Measurements from ENCODE around the gene GCN1.
"Not testable (repeated sequence)": the region's sequence is repeated elsewhere in the genome, so short reads cannot be mapped to it uniquely, and the experiment has no call there.

GCN1 gene

DNA sequence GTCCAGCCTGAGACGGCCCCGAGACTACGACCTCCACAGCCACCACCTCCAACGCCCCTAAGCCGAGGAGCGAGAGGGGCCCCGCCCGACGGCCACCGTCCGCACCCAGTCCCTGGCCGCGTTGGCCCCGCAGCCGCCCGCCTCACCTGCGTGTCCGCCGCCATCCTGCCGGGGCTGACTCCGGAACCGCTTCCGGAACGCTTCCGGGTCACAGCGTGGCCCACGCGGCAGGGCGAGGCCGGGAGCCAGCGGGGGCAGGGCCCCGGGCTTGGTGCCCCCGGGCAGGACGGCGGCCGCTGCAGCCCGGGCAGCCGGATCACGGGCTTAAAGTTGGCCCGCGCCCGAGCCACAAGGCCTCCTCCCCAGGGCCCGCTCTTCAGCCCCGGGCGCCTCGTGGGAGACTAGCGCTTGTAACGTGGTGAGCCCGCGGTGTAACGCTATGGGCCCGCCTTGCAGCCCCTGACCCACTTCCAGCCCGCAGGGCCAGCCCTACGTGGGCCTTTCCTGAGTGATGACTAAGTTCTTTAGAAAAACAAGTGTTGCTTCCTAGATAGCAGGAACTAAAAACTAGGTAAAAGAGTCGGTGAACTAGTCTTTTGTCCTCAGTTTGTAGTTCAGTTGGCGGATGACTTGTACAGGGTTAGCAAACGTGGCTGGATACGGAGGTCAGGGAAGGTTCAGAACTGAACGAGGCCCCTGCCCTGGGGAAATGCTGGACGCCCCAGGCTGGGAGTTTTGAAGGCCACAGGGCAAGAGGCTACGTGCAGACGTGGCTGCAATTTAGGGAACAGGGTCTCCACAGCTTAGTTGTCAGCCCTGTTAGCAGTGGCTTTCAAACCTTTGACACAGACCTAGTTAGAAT lies at the start of gene GCN1:
Gene GCN1 (minus strand): TSS at position 182 of the 862 bp plus-strand sequence. CDS start 18 bp downstream, at position 164.
- peak; percentile 68 to 78 for DNase-seq

- DNase-seq: no peak
Observed at GRCh38 chr12:120242971-120243699, 48.6 kb upstream of the GCN1 start.

DNA sequence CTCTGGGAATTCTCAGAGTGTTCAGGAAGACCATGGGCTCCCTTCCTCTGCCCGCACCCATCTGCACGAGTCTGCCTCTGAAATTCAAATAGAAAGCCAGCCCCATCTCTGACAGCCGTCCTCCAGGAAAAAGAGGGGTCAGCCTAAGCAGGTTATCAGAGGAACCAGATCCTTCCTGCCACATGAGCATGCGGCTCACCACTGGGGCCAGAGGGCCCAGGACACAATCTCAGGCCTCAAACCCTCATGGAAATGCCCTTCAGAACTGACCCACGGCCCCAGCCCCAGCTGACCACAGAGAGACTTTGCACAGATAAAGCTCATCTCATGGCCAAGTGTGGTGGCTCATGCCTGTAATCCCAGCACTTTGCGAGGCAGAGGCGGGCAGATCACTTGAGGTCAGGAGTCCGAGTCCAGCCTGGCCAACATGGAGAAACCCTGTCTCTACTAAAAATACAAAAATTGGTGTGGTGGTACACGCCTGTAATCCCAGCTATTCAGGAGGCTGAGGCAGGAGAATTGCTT lies 47.8 kb upstream of the GCN1 start:
- DNase-seq: no peak

DNA sequence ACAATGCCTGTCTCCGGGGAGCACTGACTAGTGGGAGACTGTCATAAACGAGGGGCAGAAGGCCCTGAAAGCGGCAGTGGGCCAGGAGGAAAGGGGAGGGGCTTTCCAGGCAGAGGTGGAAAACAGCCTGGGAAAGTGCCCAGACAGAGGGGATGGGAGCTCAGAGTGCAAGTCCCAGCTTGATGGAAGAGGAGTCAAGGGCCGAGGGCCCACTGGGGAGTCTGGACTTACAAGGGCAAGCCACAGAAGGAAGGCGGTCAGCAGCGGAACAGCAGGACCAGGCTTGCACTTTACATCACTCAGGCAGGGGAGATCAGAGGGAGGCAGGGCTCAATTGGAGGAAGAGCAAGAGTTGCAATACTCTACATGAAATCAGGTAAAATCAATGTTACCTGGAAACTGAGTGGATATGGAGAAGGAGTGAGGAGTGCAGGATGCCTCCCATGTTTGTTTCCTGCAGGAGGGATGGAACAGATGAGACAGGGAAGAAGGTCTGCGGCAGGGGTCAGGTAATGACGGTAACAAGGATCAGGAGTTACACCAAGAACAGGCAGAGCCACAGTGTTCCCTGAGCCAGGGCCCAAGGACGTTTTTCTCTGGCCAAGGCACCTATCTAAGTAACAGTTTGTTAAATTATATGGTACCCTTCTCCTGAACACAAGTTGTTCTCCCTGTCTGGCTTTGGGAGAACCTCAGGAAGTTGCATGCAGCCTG lies 47.2 kb upstream of the GCN1 start:
- no peak for DNase-seq

- no peak for DNase-seq
Observed at GRCh38 chr12:120240495-120240833, 45.9 kb upstream of the GCN1 start.

DNA sequence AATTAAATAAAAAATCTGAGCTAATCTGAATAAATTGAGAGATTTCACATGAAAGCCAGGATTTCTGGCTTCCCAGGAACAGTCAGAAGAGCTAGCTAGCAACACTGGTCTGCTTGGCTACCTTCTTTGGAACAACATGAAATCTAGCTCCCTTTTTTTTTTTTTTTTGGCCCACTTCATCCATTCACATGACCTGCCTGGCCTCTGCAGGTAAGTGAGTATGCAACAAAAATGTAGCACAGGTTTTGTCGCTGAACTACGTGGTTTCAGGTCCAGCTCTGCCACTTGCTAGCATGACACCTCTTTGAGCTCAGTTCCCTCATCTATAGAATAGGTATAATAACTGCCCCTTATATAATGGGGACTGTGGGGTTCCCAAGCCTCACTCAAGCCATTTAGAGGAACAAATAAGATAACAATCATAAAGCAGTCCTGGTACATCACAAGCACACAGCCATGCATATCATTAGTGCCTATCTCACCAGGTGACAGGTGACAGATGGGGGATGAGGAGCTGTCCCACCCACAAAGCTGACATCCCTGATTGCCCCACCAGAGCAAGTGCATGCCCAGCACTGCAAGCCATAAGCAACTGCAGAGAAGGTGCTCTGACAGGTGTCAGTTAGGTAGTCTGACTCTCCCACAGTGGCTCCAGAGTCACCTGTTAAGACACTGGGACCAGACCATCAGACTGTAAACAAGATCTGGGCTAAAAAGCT lies 45.4 kb upstream of the GCN1 start:
- DNase-seq: no peak

GRCh38 chr12:120238839-120239445 lies 44.4 kb upstream of the GCN1 start:
- no peak for DNase-seq

DNA sequence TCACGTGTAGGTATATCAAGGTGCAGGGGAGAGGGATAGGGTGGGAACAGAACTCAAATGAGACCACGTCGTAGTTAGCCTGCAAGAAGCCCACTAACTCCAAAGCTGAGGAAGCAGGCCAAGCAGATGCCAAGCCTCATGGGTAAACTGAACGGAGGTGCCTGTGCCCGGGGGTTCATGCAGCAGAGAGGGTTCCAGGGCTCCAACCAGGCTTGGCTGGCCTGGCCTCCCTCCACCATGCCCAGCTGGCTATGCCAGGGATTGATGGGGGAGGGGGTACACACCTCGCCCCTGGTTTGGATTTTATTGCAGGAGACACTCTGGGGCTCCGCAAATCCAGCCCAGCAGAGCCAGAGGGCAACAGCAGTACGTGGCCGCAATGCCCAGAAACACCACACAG lies 43.7 kb upstream of the GCN1 start:
- no peak for DNase-seq

DNA sequence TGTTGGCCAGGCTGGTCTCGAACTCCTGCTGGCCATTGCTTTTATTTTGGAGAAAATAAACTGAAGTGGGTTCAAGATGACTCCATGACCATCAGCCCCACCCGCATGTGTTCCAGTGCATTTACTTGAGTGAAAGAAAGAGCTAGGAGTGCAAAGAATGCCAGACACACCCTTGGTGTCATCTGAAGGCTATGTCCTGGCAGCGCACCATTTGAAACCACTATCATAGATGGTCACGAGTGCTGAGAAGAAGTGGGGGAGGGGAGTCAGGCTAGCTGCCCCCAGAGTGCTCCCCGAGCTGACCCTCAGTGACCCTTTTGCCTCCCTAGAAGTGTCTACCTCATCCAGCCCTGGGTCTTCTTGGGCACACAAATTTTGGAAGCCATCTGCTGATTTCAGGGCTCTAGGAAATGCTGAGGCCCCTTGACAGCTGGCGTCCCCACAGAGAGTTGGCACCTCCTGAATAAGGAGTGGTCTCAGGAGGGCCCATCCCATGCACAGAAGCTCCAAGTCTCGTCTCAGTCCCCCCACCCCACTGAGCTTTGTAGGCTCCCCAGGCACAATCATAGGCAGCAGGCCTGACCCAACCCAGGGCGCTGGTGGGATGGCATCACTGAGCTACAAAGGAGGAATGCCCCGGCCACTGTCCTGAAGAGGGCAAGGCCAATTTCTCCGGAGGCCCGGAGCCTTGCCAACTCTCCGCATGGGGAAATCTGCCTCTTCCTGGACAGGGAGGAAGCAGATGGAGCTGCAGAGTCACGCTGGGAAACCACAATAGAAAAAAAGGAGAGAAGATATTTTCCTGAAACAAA lies 43.1 kb upstream of the GCN1 start:
- peak; percentile 87 to 91 for DNase-seq

- DNase-seq: not testable (repeated sequence)
Observed at GRCh38 chr12:120236809-120237208, 42.3 kb upstream of the GCN1 start.

DNA sequence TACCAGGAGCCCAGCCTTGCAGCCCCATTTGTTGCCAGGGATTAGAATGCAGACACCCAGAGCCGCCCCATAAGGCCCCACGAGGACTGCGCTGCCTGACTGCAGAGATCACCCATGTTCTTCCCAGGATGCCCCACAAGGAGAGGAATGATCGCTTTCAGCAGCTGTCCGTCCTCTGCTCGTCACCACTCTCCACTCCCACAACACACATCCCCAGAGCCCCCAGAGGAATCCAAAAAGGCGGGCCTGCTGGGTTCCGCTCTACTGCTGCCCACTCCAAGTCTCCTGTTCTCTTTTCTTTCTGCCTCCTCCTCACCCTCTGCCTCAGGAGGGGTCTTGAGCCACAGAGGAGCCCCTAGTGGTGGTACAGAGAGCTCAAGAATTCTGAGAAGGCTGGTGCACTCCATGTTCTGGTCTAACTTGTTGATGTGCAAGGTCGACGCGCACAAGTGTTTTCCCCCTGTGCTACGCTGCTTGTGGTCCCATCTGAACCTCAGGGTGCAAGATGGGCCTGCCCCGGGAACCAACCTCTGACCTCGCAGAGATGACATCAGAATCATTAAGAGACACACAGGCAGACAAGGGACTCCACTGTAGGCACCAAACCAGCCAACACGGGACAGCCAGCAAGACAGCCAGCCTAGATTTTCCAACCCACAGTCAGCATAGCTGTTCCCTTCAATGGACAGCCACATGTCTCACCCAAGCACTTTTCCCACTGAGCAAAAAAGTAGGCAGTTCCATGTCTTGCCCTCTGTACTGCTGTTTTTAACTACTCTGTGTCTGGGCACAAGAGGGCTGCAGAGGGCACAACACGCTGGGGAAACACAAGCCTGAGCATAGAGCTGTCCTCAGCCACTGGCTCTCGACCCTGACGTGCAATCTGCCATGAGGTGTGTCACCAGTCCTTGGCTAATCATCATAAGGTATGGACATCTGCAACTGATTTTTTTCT lies 41.1 kb upstream of the GCN1 start:
- peak in 1 of 2 experiments; percentile 30 for DNase-seq

- peak; percentile 88 to 90 for DNase-seq
Observed at GRCh38 chr12:120234643-120235368, 40.3 kb upstream of the GCN1 start.

GRCh38 chr12:120231316-120232011 lies 36.9 kb upstream of the GCN1 start:
- DNase-seq: peak; percentile 98

GRCh38 chr12:120230974-120231315 lies 36.4 kb upstream of the GCN1 start:
- no peak for DNase-seq

DNA sequence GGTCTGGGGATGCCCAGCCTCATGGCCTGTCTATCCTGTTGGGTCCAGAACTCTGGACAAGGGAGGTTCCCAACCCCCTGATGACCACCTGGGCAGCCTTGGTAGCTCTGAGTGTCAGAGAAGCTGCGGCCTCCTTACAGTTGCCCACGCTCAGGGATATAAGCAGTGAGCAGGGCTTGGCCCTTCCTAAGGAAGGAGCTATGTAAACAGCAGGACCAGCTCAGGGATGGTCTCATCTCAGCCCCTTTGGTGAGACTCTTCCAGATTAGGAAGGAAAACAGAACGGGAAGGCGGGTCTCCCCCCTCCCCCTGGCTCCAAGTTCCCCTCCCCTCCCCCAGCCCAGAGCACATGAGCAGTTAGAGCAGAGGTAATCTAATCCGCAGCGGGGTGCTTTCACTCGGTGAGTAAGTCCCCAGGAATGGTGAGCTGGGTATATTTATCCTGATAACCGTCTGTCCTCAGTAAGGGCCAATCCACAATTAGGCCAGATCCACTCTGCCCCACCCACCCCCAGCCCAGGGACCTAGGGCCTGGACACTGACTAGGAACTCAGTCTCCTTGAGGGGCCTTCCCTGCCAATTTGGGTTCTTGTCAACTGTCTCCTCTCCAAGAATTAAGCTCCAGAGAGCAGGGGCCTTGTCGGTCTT lies 35.9 kb upstream of the GCN1 start:
- peak; percentile 19 to 31 for DNase-seq

DNA sequence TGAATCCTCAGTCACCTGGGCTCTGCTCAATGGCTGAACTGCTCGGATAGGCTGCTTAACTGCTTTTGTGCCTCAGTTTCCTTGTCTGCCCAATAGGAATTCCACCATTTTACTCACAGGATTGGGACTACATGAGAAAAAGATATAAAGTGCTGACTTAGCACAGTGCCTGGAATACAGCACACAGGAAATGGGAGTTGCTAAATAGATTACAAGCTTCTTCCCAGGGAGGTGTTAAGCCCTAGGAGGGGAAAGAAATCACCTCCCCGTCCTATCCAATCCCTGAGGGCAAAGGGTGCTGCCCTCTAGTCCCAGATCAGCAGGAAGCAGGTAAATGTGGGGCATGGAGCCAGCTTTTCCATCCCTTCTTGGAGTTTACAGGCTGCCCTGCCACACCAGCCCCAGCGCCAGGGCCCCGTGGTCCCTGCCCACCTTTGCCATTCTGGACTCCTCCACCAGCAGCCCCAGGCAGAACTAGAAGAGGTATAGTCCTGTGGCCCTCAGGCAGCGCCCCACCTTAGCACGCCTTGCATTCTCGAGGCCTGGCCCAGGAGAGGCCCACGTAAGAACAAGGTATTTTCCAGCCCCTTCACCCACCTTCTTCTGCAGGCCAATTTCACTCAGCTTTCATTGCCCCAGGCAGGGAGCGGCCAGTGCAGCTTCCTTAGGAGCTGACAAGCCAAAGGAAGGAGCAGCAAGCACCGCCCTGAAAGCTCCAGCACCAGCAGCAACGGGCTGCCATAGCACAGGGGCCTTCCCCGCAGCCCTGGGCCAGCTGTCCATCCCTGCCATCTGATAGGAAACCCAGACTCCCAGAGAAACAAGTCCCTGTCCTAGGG lies 35.2 kb upstream of the GCN1 start:
- DNase-seq: no peak

- no peak for DNase-seq
Observed at GRCh38 chr12:120229071-120229486, 34.6 kb upstream of the GCN1 start.
